ENCODE measurements around the gene PPID. TPM values are rescaled to one million over a fixed set of nuclear protein-coding genes. Genes with fewer than 3 reads are reported as not detected.

Gene PPID
- total and polyA plus RNA-seq, 2 of the 13 experiments (the other 11 are each of a cell fraction or from before 2014, with no cell fraction given) = 15.4 to 63.4 TPM

GRCh38 chr4:158768555-158769174 lies 45.5 kb upstream of the PPID start, which contains the start of gene FNIP2 (continued):
- TF ChIP-seq TBX2 (CRISPR knock-in tag; IDR thresholded peaks at IDR 0.05; ENCODE audit: borderline replicate concordance) (peak; percentile 66; the same call in 1 of the 2 replicates), IKZF4 (CRISPR knock-in tag; IDR thresholded peaks at IDR 0.05; ENCODE audit: borderline replicate concordance, low read depth, not compliant biosample characterization) (peak; percentile 38), AGO2 (optimal IDR thresholded peaks at IDR 0.05; ENCODE audit: low read depth, low read length) (no peak), ZNF142 (CRISPR knock-in tag; IDR thresholded peaks at IDR 0.05) (peak; percentile 97), MAF1 (CRISPR knock-in tag; IDR thresholded peaks at IDR 0.05; ENCODE audit: borderline replicate concordance) (no peak), FOXC1 (CRISPR knock-in tag; IDR thresholded peaks at IDR 0.05; ENCODE audit: borderline replicate concordance) (peak; percentile 51; the same call in 1 of the 2 replicates), PCBP2 (optimal IDR thresholded peaks at IDR 0.05; ENCODE audit: low read depth, low read length, poor library complexity, severe bottlenecking) (no peak), FOXA3 (CRISPR knock-in tag; IDR thresholded peaks at IDR 0.05) (peak; percentile 38), NFE2L1 (CRISPR knock-in tag; IDR thresholded peaks at IDR 0.05; ENCODE audit: borderline replicate concordance) (no peak), E2F1 (CRISPR knock-in tag; IDR thresholded peaks at IDR 0.05) (no peak), PITX1 (CRISPR knock-in tag; IDR thresholded peaks at IDR 0.05) (no peak), ZNF235 (CRISPR knock-in tag; IDR thresholded peaks at IDR 0.05; ENCODE audit: borderline replicate concordance) (0 out of 2 replicates have a peak, but pooled peaks have one; percentile 38), ELK4 (CRISPR knock-in tag; IDR thresholded peaks at IDR 0.05; ENCODE audit: borderline replicate concordance) (no peak), ZNF781 (CRISPR knock-in tag; IDR thresholded peaks at IDR 0.05; ENCODE audit: borderline replicate concordance, not compliant biosample characterization) (no peak), ZNF746 (CRISPR knock-in tag; IDR thresholded peaks at IDR 0.05) (peak; percentile 37), ZSCAN29 (CRISPR knock-in tag; conservative IDR thresholded peaks at IDR 0.05) (no peak), RBM39 (IDR thresholded peaks at IDR 0.05; ENCODE audit: low read depth, low read length, poor library complexity, severe bottlenecking) (peak; percentile 62), BCL3 (CRISPR knock-in tag; IDR thresholded peaks at IDR 0.05) (peak; percentile 31; the same call in 1 of the 2 replicates)

Data from HepG2 (cell line).